RWPE2 (cell line): ENCODE measurements around the gene CIB1.

Source experiments
- ATAC-seq: fragments of 200-7000 bp; cut with Tn5 transposase; 3 replicates; pipeline ENCODE4 v1.9.1; 2021; ENCODE audit warnings: low read depth
- DNase-seq: peaks from one replicate; pipeline ENCODE4 v3.0.0-alpha.2; 2020; ENCODE audit warnings: low spot score
- H3K27ac ChIP-seq: fragments of 450-650 bp; 2 replicates; pipeline ENCODE4 v1.5.1; 2017; ENCODE audit warnings: mild to moderate bottlenecking; ENCODE audit not compliant: poor library complexity, severe bottlenecking
- H3K27me3 ChIP-seq: fragments of 250-450 bp; sonication (Bioruptor Pico); 2 replicates; pipeline ENCODE4 v1.5.1; 2021; ENCODE audit warnings: mild to moderate bottlenecking, moderate library complexity; ENCODE audit not compliant: insufficient read depth, poor library complexity, severe bottlenecking
- H3K36me3 ChIP-seq: fragments of 250-450 bp; sonication (Bioruptor Pico); 2 replicates; pipeline ENCODE4 v1.5.1; 2020; ENCODE audit warnings: low read depth, mild to moderate bottlenecking, moderate library complexity
- H3K4me1 ChIP-seq: fragments of 250-450 bp; sonication (Bioruptor Pico); 2 replicates; pipeline ENCODE4 v1.5.1; 2021; ENCODE audit warnings: mild to moderate bottlenecking, moderate library complexity; ENCODE audit not compliant: insufficient read depth, poor library complexity, severe bottlenecking
- H3K4me3 ChIP-seq: fragments of 250-450 bp; sonication (Bioruptor Pico); 2 replicates; pipeline ENCODE4 v1.5.1; 2021; ENCODE audit warnings: mild to moderate bottlenecking, moderate library complexity; ENCODE audit not compliant: severe bottlenecking
- H3K9me3 ChIP-seq: fragments of 250-450 bp; sonication (Bioruptor Pico); 2 replicates; pipeline ENCODE4 v1.5.1; 2021; ENCODE audit warnings: mild to moderate bottlenecking, moderate library complexity; ENCODE audit not compliant: severe bottlenecking
- TF ChIP-seq, protein P1 (sequence below): fragments of 450-650 bp; IDR thresholded peaks from one replicate; pipeline ENCODE4 v1.5.1; 2017; ENCODE audit warnings: mild to moderate bottlenecking, moderate library complexity; ENCODE audit not compliant: poor library complexity, severe bottlenecking

Gene CIB1

DNA sequence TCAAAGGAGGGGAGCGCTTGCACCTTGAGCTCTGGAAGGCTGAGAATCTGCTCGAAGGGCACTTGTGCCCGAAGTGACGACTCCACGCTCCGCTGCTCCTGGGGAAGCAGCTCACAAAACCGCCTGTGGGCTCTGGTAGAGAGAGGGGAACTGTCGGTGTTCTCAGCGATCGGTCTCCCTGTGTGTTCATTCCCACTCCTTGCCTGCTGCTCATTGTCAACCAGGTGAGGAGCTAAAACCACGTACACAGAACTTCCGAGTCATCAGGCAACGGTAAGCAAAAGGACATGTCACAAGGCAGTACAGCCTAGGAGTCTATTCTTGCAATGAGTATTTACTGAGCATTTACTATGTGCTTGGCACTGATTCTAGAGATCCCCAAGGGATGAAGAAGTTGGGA lies 1.5 kb downstream of the CIB1 start:
- Histone ChIP-seq H3K4me3 (no peak overlapping the region), H3K36me3 (peaks cover 54% of the 10 kb centered on the region), H3K27ac (peak overlapping the region; percentile 73), H3K27me3 (no peaks in the 10 kb centered on the region), H3K9me3 (no peaks in the 10 kb centered on the region), H3K4me1 (no peaks in the 10 kb centered on the region)
- DNase-seq (no peak), ATAC-seq (no peak)
- TF ChIP-seq, protein P1, sequence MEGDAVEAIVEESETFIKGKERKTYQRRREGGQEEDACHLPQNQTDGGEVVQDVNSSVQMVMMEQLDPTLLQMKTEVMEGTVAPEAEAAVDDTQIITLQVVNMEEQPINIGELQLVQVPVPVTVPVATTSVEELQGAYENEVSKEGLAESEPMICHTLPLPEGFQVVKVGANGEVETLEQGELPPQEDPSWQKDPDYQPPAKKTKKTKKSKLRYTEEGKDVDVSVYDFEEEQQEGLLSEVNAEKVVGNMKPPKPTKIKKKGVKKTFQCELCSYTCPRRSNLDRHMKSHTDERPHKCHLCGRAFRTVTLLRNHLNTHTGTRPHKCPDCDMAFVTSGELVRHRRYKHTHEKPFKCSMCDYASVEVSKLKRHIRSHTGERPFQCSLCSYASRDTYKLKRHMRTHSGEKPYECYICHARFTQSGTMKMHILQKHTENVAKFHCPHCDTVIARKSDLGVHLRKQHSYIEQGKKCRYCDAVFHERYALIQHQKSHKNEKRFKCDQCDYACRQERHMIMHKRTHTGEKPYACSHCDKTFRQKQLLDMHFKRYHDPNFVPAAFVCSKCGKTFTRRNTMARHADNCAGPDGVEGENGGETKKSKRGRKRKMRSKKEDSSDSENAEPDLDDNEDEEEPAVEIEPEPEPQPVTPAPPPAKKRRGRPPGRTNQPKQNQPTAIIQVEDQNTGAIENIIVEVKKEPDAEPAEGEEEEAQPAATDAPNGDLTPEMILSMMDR: no peak

DNA sequence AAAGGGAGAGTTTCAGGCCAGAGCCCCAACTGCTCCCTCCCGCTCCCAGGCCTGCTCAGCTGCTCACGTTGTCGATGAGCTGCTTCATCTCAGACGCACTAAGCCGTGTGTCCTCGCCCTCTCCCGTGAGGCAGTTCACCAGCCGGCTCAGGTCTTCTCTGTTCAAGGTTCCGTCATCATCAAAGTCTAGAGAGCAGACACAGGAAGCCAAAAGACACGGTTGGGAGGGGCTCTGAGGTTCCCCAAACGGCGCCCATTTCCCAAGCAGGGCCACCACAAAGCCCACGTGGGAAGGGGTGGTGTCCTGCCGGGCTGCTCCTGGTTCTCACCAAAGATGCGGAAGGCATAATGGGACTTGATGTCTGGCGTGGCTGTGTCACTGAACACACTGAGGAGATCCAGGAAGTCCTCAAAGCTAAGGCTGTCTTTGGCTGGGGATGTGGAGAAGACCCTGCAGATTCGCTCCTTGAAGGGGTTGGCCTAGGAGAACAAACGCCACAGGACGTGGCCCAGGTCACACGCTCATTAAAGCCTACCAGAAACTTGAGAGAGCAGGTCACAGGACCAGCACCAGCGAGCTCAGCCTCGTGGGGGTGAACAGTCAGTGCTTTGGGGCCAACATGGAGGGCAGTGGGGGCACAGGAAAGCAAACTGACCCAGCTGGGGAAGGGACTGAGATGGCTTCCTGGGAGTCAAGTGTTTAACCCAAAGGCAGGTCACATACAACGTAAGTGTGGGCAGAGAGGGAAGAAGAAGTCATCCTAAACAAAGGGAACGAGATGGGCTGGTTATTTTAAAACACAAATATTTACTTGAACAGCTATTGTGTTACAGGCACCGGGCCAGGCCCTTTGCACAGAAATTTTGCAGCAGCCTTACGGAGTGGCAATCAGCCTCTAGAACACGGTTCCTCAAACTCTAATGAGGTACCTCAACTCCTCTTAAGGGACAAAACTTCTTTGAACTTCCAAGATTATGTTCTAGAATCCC lies 2.4 kb downstream of the CIB1 start:
- no peak overlapping the region for H3K4me3 ChIP-seq
- H3K27me3 ChIP-seq: no peaks in the 10 kb centered on the region
- H3K4me1 ChIP-seq: no peaks in the 10 kb centered on the region
- H3K27ac ChIP-seq: peak overlapping the region; percentile 73
- TF ChIP-seq, protein P1: no peak
- no peaks in the 10 kb centered on the region for H3K9me3 ChIP-seq
- no peak for DNase-seq
- no peak for ATAC-seq
- H3K36me3 ChIP-seq: peaks cover 60% of the 10 kb centered on the region

DNA sequence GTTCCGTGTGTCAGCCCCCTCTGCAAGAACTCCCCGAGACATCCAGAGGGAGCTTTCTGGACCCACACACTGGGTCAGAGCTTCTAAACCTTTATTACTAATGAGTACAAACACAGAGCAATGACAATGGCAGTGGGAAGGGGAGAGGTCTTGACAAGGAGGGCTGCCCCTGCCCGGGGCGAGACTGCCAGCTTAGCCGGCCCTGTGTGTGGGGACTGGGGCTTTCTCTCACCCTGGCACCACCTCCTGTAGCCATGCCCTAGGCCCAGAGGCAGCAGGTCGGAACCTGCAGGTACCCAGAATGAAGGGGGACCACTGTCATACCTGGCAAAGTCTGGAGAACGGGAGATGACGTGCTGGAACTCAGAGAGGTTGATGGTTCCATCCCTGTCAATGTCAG lies 3.1 kb downstream of the CIB1 start:
- Histone ChIP-seq H3K27me3 (no peaks in the 10 kb centered on the region), H3K4me1 (no peaks in the 10 kb centered on the region), H3K27ac (peak overlapping the region; percentile 73), H3K4me3 (no peak overlapping the region), H3K9me3 (no peaks in the 10 kb centered on the region), H3K36me3 (peaks cover 64% of the 10 kb centered on the region)
- no peak for ATAC-seq
- TF ChIP-seq, protein P1: no peak
- no peak for DNase-seq

DNA sequence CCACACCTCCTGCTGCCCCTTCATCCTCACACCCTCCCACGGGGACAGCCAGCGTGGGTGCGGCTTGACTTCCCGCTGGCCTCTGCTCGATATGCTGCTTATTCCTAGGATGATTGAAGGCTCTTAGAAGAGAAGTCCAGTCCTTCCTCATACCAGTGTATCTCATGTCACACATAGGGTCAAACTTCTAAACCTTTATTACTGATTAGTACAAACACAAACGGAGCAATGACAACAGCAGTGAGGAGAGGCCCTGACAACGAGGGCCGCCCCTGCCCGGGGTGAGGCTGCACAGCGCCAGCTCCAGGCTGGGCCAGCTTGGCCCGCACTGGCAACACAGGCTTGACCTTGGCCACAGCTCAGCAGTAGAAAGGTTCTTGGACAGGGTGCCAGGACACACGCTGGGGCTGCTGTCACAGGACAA lies 3.7 kb downstream of the CIB1 start:
- no peaks in the 10 kb centered on the region for H3K4me1 ChIP-seq

More for the DNA sequence above, 3.7 kb downstream of the CIB1 start:
- Histone ChIP-seq H3K9me3 (no peaks in the 10 kb centered on the region), H3K27me3 (no peaks in the 10 kb centered on the region), H3K4me3 (no peak overlapping the region), H3K36me3 (peaks cover 70% of the 10 kb centered on the region), H3K27ac (peak overlapping the region; percentile 73)
- DNase-seq (no peak), ATAC-seq (no peak)
- TF ChIP-seq, protein P1: no peak
